ENCODE measurements around the gene CSGALNACT2.

GRCh38 chr10:43172645-43173044, 34.4 kb downstream of the CSGALNACT2 start:
- TF ChIP-seq CTCF (IDR thresholded peaks at IDR 0.05) (no peak), REST (IDR thresholded peaks at IDR 0.05; ENCODE audit: insufficient read depth in 1 of 2, low read depth in 2 of 2, low read length in 1 of 2) (no peak), POLR2AphosphoS5 (IDR thresholded peaks at IDR 0.05; ENCODE audit: low read depth, low read length) (no peak)

Data from Panc1 (cell line).